H1 (cell line): Measurements from ENCODE around the gene FMNL2. TPM values are rescaled to one million over a fixed set of nuclear protein-coding genes. Genes with fewer than 3 reads are reported as not detected.

Experiments
- CTCF ChIA-PET: fragments of 300-600 bp; sonication (Branson Sonifier 250); formaldehyde crosslinking; loops from one replicate; lab custom pipeline; 2021; ENCODE audit not compliant: partially characterized antibody; lab: Charles Lee
- POLR2A ChIA-PET: fragments of 300-600 bp; sonication (Branson Sonifier 250); formaldehyde crosslinking; loops from one replicate; lab custom pipeline; 2021; ENCODE audit warnings: inconsistent platforms; ENCODE audit not compliant: partially characterized antibody; lab: Charles Lee
- DNase-seq, 2 experiments: peaks; one replicate each; pipeline versions ENCODE4 v3.0.0 to v3.0.0-alpha.2; 2010 to 2022; ENCODE audit warnings: low spot score in 2 of 2, low read depth in 1 of 2, mixed read lengths in 1 of 2
- FAIRE-seq: peaks from 2 replicates; lab custom pipeline; 2011; peaks lifted over from hg19 to GRCh38; lab: Jason Lieb, UNC
- H2AFZ ChIP-seq: 2 replicates; pipeline ENCODE4 v1.8.1; 2012; ENCODE audit warnings: low read length, inconsistent platforms
- H2AK5ac ChIP-seq: 2 replicates; pipeline ENCODE4 v1.6.1; 2013; ENCODE audit warnings: low read depth, low read length
- H2BK120ac ChIP-seq: replicated peaks from 2 replicates; pipeline ENCODE3; 2013; ENCODE audit warnings: low read depth, low read length, inconsistent platforms
- H2BK12ac ChIP-seq: 2 replicates; pipeline ENCODE4 v1.6.1; 2013; ENCODE audit warnings: low read depth, low read length
- H2BK15ac ChIP-seq: 2 replicates; pipeline ENCODE4 v1.6.1; 2013; ENCODE audit warnings: low read length
- H2BK20ac ChIP-seq: 2 replicates; pipeline ENCODE4 v1.6.1; 2013; ENCODE audit warnings: low read length
- H2BK5ac ChIP-seq: 2 replicates; pipeline ENCODE4 v1.6.1; 2013; ENCODE audit warnings: low read depth, low read length
- H3K14ac ChIP-seq: 2 replicates; pipeline ENCODE4 v1.6.1; 2013; ENCODE audit warnings: inconsistent platforms; ENCODE audit not compliant: insufficient read length
- H3K18ac ChIP-seq: 2 replicates; pipeline ENCODE4 v1.6.1; 2013; ENCODE audit warnings: low read length; ENCODE audit errors: extremely low read depth
- H3K23ac ChIP-seq: 2 replicates; pipeline ENCODE4 v1.6.1; 2013; ENCODE audit warnings: inconsistent platforms; ENCODE audit not compliant: insufficient read length
- H3K23me2 ChIP-seq: 2 replicates; pipeline ENCODE4 v1.6.1; 2013; ENCODE audit warnings: low read depth, low read length
- H3K27ac ChIP-seq: 2 replicates; pipeline ENCODE4 v1.6.1; 2011; ENCODE audit warnings: low read depth, low read length, inconsistent platforms
- H3K27me3 ChIP-seq, 4 experiments: replicated peaks in 1 of 4; 1 replicate in 1 of 4; 2 replicates in 3 of 4; pipeline versions ENCODE4 v1.6.1 to v1.8.1; 2011 to 2013; ENCODE audit warnings: low read length in 3 of 4, mild to moderate bottlenecking in 3 of 4, inconsistent platforms in 2 of 4, mixed read lengths in 2 of 4, moderate library complexity in 1 of 4; ENCODE audit not compliant: control insufficient read depth in 3 of 4, insufficient read depth in 3 of 4; ENCODE audit errors: extremely low read depth in 1 of 4
- H3K36me3 ChIP-seq, 4 experiments: 2 replicates each; pipeline versions ENCODE4 v1.6.1 to v1.8.1; 2011 to 2013; ENCODE audit warnings: mild to moderate bottlenecking in 4 of 4, low read length in 3 of 4, moderate library complexity in 2 of 4, control low read depth in 1 of 4, inconsistent platforms in 1 of 4; ENCODE audit not compliant: insufficient read depth in 4 of 4, control insufficient read depth in 2 of 4
- H3K4ac ChIP-seq: replicated peaks from 2 replicates; pipeline ENCODE3; 2013; ENCODE audit warnings: low read length, low read depth, mixed read lengths, inconsistent platforms; ENCODE audit not compliant: insufficient read length
- H3K4me1 ChIP-seq, 4 experiments: replicated peaks in 1 of 4; 1 replicate in 1 of 4; 2 replicates in 3 of 4; pipeline versions ENCODE4 v1.6.1 to v1.8.1; 2011 to 2013; ENCODE audit warnings: low read length in 3 of 4, inconsistent platforms in 2 of 4, mixed read lengths in 1 of 4; ENCODE audit not compliant: insufficient read depth in 4 of 4, control insufficient read depth in 3 of 4
- H3K4me2 ChIP-seq, 2 experiments: 2 replicates each; pipeline versions ENCODE4 v1.6.1 to v1.8.1; 2011 to 2013; ENCODE audit warnings: low read depth in 2 of 2, low read length in 2 of 2, control low read depth in 1 of 2, inconsistent platforms in 1 of 2, mild to moderate bottlenecking in 1 of 2; ENCODE audit not compliant: insufficient read depth in 1 of 2
- H3K4me3 ChIP-seq, 4 experiments: fragments of 200-600, 300-600 bp in 1 of 4; sonication (generic), shearing (Covaris generic), sonication (Bioruptor Twin) in 1 of 4; 2 replicates each; pipeline versions ENCODE4 v1.5.1 to v1.8.1; 2011 to 2016; ENCODE audit warnings: low read length in 4 of 4, low read depth in 3 of 4, control low read depth in 2 of 4, inconsistent platforms in 2 of 4, mild to moderate bottlenecking in 2 of 4, mixed read lengths in 1 of 4, moderate library complexity in 1 of 4; ENCODE audit not compliant: insufficient read depth in 2 of 4; ENCODE audit errors: extremely low read depth in 1 of 4
- H3K56ac ChIP-seq: replicated peaks from 2 replicates; pipeline ENCODE3; 2013; ENCODE audit warnings: low read depth, mild to moderate bottlenecking, mixed read lengths, low read length, inconsistent platforms; ENCODE audit not compliant: insufficient read length
- H3K79me1 ChIP-seq: 2 replicates; pipeline ENCODE4 v1.6.1; 2013; ENCODE audit warnings: low read depth, low read length, control low read depth
- H3K79me2 ChIP-seq, 2 experiments: 2 replicates each; pipeline versions ENCODE4 v1.6.1 to v1.8.1; 2012 to 2013; ENCODE audit warnings: low read length in 2 of 2, mild to moderate bottlenecking in 2 of 2, inconsistent platforms in 1 of 2; ENCODE audit not compliant: insufficient read depth in 2 of 2, control insufficient read depth in 1 of 2
- H3K9ac ChIP-seq, 4 experiments: replicated peaks in 1 of 4; 1 replicate in 1 of 4; 2 replicates in 3 of 4; pipeline versions ENCODE4 v1.6.1 to v1.8.1; 2011 to 2013; ENCODE audit warnings: low read depth in 3 of 4, low read length in 3 of 4, control low read depth in 2 of 4, mild to moderate bottlenecking in 2 of 4, moderate library complexity in 2 of 4, inconsistent platforms in 1 of 4; ENCODE audit errors: extremely low read depth in 1 of 4
- H3K9me3 ChIP-seq, 2 experiments: 2 replicates each; pipeline versions ENCODE4 v1.6.1 to v1.8.1; 2012 to 2013; ENCODE audit warnings: mild to moderate bottlenecking in 2 of 2, moderate library complexity in 2 of 2, control low read depth in 1 of 2, inconsistent platforms in 1 of 2, low read depth in 1 of 2, low read length in 1 of 2, mixed read lengths in 1 of 2; ENCODE audit not compliant: insufficient read depth in 2 of 2
- H4K20me1 ChIP-seq, 2 experiments: replicated peaks in 1 of 2; 2 replicates each; pipeline versions ENCODE3 to v1.8.1; 2011 to 2013; ENCODE audit warnings: inconsistent platforms in 2 of 2, low read length in 2 of 2, mild to moderate bottlenecking in 1 of 2; ENCODE audit not compliant: insufficient read depth in 2 of 2, control insufficient read depth in 1 of 2
- H4K5ac ChIP-seq: 2 replicates; pipeline ENCODE4 v1.6.1; 2013; ENCODE audit warnings: low read length, low read depth, mixed read lengths, inconsistent platforms; ENCODE audit not compliant: insufficient read length
- H4K8ac ChIP-seq: 2 replicates; pipeline ENCODE4 v1.8.0; 2013; ENCODE audit warnings: mild to moderate bottlenecking, moderate library complexity, low read length, inconsistent platforms; ENCODE audit not compliant: insufficient read depth; ENCODE audit errors: extremely low read depth
- H4K91ac ChIP-seq: replicated peaks from 2 replicates; pipeline ENCODE3; 2013; ENCODE audit warnings: low read length, mixed read lengths, inconsistent platforms; ENCODE audit not compliant: insufficient read length
- BRCA1 ChIP-seq: IDR thresholded peaks from 2 replicates; pipeline ENCODE4 v1.6.1; 2012; ENCODE audit warnings: low read depth, low read length, improper control_type of control experiment
- CREB1 ChIP-seq: IDR thresholded peaks from 2 replicates; pipeline ENCODE4 v1.6.1; 2012; ENCODE audit warnings: inconsistent platforms
- EZH2 ChIP-seq: fragments of 200-600 bp; sonication (generic); IDR thresholded peaks from 2 replicates; pipeline ENCODE4 v1.7.1; 2012; ENCODE audit warnings: low read depth, mild to moderate bottlenecking, moderate library complexity, low read length, inconsistent platforms; ENCODE audit not compliant: severe bottlenecking
- MAX ChIP-seq: IDR thresholded peaks from 2 replicates; pipeline ENCODE4 v1.6.1; 2012; ENCODE audit warnings: inconsistent platforms
- NRF1 ChIP-seq: IDR thresholded peaks from 2 replicates; pipeline ENCODE4 v1.6.1; 2011; ENCODE audit warnings: mild to moderate bottlenecking, low read depth, low read length, improper control_type of control experiment
- RAD21 ChIP-seq, 2 experiments: IDR thresholded peaks in 1 of 2; conservative IDR thresholded peaks in 1 of 2; 2 replicates each; pipeline ENCODE4 v1.6.1; 2011; ENCODE audit warnings: low read depth in 2 of 2, low read length in 2 of 2, improper control_type of control experiment in 1 of 2, inconsistent platforms in 1 of 2, mild to moderate bottlenecking in 1 of 2, moderate library complexity in 1 of 2
- RBBP5 ChIP-seq: IDR thresholded peaks from 2 replicates; pipeline ENCODE4 v1.7.1; 2012; ENCODE audit warnings: low read depth, mild to moderate bottlenecking, inconsistent platforms, low read length, moderate library complexity, borderline replicate concordance
- ZNF274 ChIP-seq: IDR thresholded peaks from 2 replicates; pipeline ENCODE4 v1.7.0; 2012; ENCODE audit warnings: low read length, borderline replicate concordance; ENCODE audit errors: extremely low read depth
- WGBS, 2 experiments: shearing (Covaris generic) in 1 of 2; methylation state at CpG; one replicate each; pipeline versions ENCODE4 v1.1.6 to v1.1.7; 2013 to 2015; ENCODE audit warnings: low lambda C conversion rate in 2 of 2, mixed read lengths in 2 of 2, inconsistent platforms in 1 of 2, low coverage in 1 of 2, missing lambda C conversion rate in 1 of 2; ENCODE audit not compliant: insufficient replicate concordance in 2 of 2, insufficient coverage in 1 of 2, insufficient read length in 1 of 2; ENCODE audit errors: extremely low coverage in 1 of 2, missing lambda C conversion rate in 1 of 2; 5-methylcytosine and 5-hydroxymethylcytosine counted together
- polyA plus RNA-seq, 7 experiments: library from polyadenylated mRNA; depleted of rRNA in 3 of 7; stranded (reverse) in 5 of 7; unstranded in 2 of 7; fragments of >200 nt in 5 of 7; fragments of 200-250 nt in 2 of 7; gene quantifications; 1 replicate in 5 of 7; 2 replicates in 1 of 7; 4 replicates in 1 of 7; pipeline versions ENCODE4 v1.2.1 to v1.2.3, GENCODE V29; 2011 to 2013; ENCODE audit warnings: missing spikeins in 2 of 7, mixed read lengths in 2 of 7
- total RNA-seq: library from RNA; stranded (reverse); fragmentation: NEBNext Ultra II Directional; extraction: Animal tissue kit (Norgen Biotek cat#: 25700); gene quantifications from 2 replicates; pipeline ENCODE4 v1.2.1, GENCODE V29; 2021
- TF ChIP-seq, protein P1 (sequence below): IDR thresholded peaks from 2 replicates; pipeline ENCODE4 v1.6.1; 2012; ENCODE audit warnings: inconsistent platforms

Gene FMNL2
- total and polyA plus RNA-seq, 2 of the 8 experiments (the other 6 are each of a cell fraction or from before 2014, with no cell fraction given) = 15.5 to 45.1 TPM

DNA sequence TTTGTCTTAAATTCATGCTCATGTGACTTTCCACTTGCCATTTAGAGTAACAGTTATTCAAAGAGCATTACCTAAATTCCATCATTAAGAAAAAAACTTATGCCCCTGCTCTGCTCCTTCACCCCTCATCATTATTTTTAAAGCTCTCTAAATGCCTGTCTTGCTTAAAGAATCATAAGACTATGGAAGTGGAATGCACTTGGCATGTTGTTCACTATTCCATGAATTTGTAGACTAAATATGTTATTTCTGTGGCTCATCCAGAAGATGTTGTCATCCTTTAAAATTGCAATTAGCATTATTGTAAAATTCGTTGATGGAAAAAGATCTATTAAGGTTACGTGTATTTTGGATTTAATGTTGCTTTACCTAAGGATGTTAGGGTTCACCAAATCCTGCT lies 61.8 kb downstream of the FMNL2 start:
- Histone ChIP-seq H2BK120ac (no peak overlapping the region), H4K20me1 (peaks cover 3 to 19% of the 10 kb centered on the region in 2 experiments), H2BK15ac (no peak overlapping the region), H3K56ac (no peak overlapping the region), H4K5ac (no peak overlapping the region), H3K27me3 (no peaks in the 10 kb centered on the region), H3K4me1 (peaks cover 0 to 15% (median 8%) of the 10 kb centered on the region in 4 experiments; a peak in 5 of 7 replicates), H2BK20ac (no peak overlapping the region), H3K79me1 (peaks cover 9% of the 10 kb centered on the region), H3K18ac (no peak overlapping the region), H3K9ac (no peak overlapping the region), H4K91ac (no peak overlapping the region), H2BK12ac (no peak overlapping the region), H3K9me3 (no peaks in the 10 kb centered on the region), H3K23me2 (no peaks in the 10 kb centered on the region), H3K27ac (no peak overlapping the region), H2AK5ac (no peak overlapping the region), H3K4ac (no peak overlapping the region), H4K8ac (no peak overlapping the region), H3K79me2 (peaks cover 0 to 92% of the 10 kb centered on the region in 2 experiments), H2BK5ac (no peak overlapping the region), H3K4me3 (no peak overlapping the region), H3K4me2 (no peak overlapping the region), H3K14ac (no peak overlapping the region), H3K36me3 (no peaks in the 10 kb centered on the region), H2AFZ (no peak overlapping the region), H3K23ac (no peak overlapping the region)
- WGBS, 2 experiments = 79% methylated on average over 2 of the region's 2 CpGs; no CpG with 5 or more reads in 1 of the 2 experiments
- ChIA-PET POLR2A (no interaction called here), CTCF (interaction anchor here (1.0 to 1.1 kb wide), 2 partner anchors 8 to 45 kb away, joined by 3 to 4 read pairs; no protein-coding TSS in a partner anchor)
- FAIRE-seq = no peak
- no peak for DNase-seq
- TF ChIP-seq CREB1 (no peak), BRCA1 (no peak), EZH2 (no peak), MAX (no peak), RAD21 (IDR thresholded peaks at IDR 0.05 in 1 of 2, conservative IDR thresholded peaks at IDR 0.05 in 1 of 2; ENCODE audit: low read depth in 2 of 2, low read length in 2 of 2) (no peak), RBBP5 (no peak), NRF1 (no peak), ZNF274 (no peak)
- TF ChIP-seq, protein P1, sequence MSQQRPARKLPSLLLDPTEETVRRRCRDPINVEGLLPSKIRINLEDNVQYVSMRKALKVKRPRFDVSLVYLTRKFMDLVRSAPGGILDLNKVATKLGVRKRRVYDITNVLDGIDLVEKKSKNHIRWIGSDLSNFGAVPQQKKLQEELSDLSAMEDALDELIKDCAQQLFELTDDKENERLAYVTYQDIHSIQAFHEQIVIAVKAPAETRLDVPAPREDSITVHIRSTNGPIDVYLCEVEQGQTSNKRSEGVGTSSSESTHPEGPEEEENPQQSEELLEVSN = no peak
